Mesenchymal stem cell (in vitro differentiated cells and primary cell): ENCODE data around the gene USP20.
"Not testable (repeated sequence)": the region's sequence is repeated elsewhere in the genome, so short reads cannot be mapped to it uniquely, and the experiment has no call there.

Experiments
- DNase-seq: peaks from one replicate; pipeline ENCODE4 v3.0.0-alpha.2; 2013
- H2AFZ ChIP-seq: one replicate; pipeline ENCODE4 v1.6.1; 2013; ENCODE audit warnings: low read depth, mild to moderate bottlenecking, control low read depth, inconsistent platforms, low read length, moderate library complexity
- H2AK5ac ChIP-seq: 2 replicates; pipeline ENCODE4 v1.6.1; 2013; ENCODE audit warnings: low read length, moderate library complexity, mild to moderate bottlenecking, inconsistent platforms; ENCODE audit not compliant: severe bottlenecking
- H2BK120ac ChIP-seq: one replicate; pipeline ENCODE4 v1.6.1; 2013; ENCODE audit warnings: low read depth, mild to moderate bottlenecking, inconsistent platforms, low read length, moderate library complexity
- H2BK12ac ChIP-seq, 2 experiments: one replicate each; pipeline ENCODE4 v1.6.1; 2013; ENCODE audit warnings: inconsistent platforms in 2 of 2, low read length in 2 of 2, mild to moderate bottlenecking in 2 of 2, moderate library complexity in 2 of 2, control low read depth in 1 of 2
- H2BK15ac ChIP-seq: one replicate; pipeline ENCODE4 v1.6.1; 2013; ENCODE audit warnings: mild to moderate bottlenecking, low read depth, inconsistent platforms; ENCODE audit not compliant: poor library complexity, severe bottlenecking
- H2BK5ac ChIP-seq: 2 replicates; pipeline ENCODE4 v1.6.1; 2013; ENCODE audit warnings: low read depth, mild to moderate bottlenecking, low read length, control low read depth, inconsistent platforms; ENCODE audit not compliant: poor library complexity, severe bottlenecking
- H3K14ac ChIP-seq, 2 experiments: one replicate each; pipeline ENCODE4 v1.6.1; 2013; ENCODE audit warnings: inconsistent platforms in 2 of 2, low read length in 2 of 2, control low read depth in 1 of 2, mild to moderate bottlenecking in 1 of 2, moderate library complexity in 1 of 2
- H3K18ac ChIP-seq, 2 experiments: one replicate each; pipeline ENCODE4 v1.6.1; 2013; ENCODE audit warnings: inconsistent platforms in 2 of 2, low read length in 2 of 2, control low read depth in 1 of 2, low read depth in 1 of 2, mild to moderate bottlenecking in 1 of 2
- H3K23ac ChIP-seq, 2 experiments: one replicate each; pipeline ENCODE4 v1.6.1; 2013; ENCODE audit warnings: inconsistent platforms in 2 of 2, low read length in 2 of 2, mild to moderate bottlenecking in 2 of 2, moderate library complexity in 2 of 2, control low read depth in 1 of 2
- H3K27ac ChIP-seq: 2 replicates; pipeline ENCODE4 v1.5.1; 2013; ENCODE audit warnings: mild to moderate bottlenecking, moderate library complexity, low read length, control low read depth, inconsistent platforms; ENCODE audit not compliant: poor library complexity, severe bottlenecking
- H3K27me3 ChIP-seq, 2 experiments: 2 replicates each; pipeline versions ENCODE4 v1.6.1 to v1.7.0; 2013; ENCODE audit warnings: low read length in 2 of 2, mild to moderate bottlenecking in 2 of 2, moderate library complexity in 2 of 2, control low read depth in 1 of 2, inconsistent platforms in 1 of 2; ENCODE audit not compliant: control insufficient read depth in 1 of 2, insufficient read depth in 1 of 2
- H3K36me3 ChIP-seq, 2 experiments: 2 replicates each; pipeline versions ENCODE4 v1.6.1 to v1.7.0; 2013; ENCODE audit warnings: low read length in 2 of 2, control low read depth in 1 of 2, inconsistent platforms in 1 of 2, low read depth in 1 of 2, mild to moderate bottlenecking in 1 of 2; ENCODE audit not compliant: insufficient read depth in 2 of 2, control insufficient read depth in 1 of 2
- H3K4ac ChIP-seq, 2 experiments: one replicate each; pipeline ENCODE4 v1.6.1; 2013; ENCODE audit warnings: inconsistent platforms in 2 of 2, low read length in 2 of 2, mild to moderate bottlenecking in 2 of 2, moderate library complexity in 2 of 2, control low read depth in 1 of 2, low read depth in 1 of 2
- H3K4me1 ChIP-seq: 2 replicates; pipeline ENCODE4 v1.6.1; 2013; ENCODE audit warnings: low read depth, low read length, control low read depth; ENCODE audit not compliant: control insufficient read depth, insufficient read depth
- H3K4me2 ChIP-seq: 2 replicates; pipeline ENCODE4 v1.6.1; 2013; ENCODE audit warnings: low read length, mild to moderate bottlenecking, inconsistent platforms; ENCODE audit not compliant: poor library complexity, severe bottlenecking
- H3K4me3 ChIP-seq, 2 experiments: 2 replicates each; pipeline versions ENCODE4 v1.5.1 to v1.7.0; 2013; ENCODE audit warnings: low read length in 2 of 2, mild to moderate bottlenecking in 2 of 2, control low read depth in 1 of 2, low read depth in 1 of 2; ENCODE audit not compliant: insufficient read depth in 1 of 2
- H3K79me1 ChIP-seq: replicated peaks from 2 replicates; pipeline ENCODE4 v1.6.1; 2013; ENCODE audit warnings: mild to moderate bottlenecking, control low read depth, low read length, inconsistent platforms; ENCODE audit not compliant: poor library complexity, severe bottlenecking
- H3K9ac ChIP-seq: 2 replicates; pipeline ENCODE4 v1.7.0; 2013; ENCODE audit warnings: mild to moderate bottlenecking, low read length, moderate library complexity
- H3K9me3 ChIP-seq: 2 replicates; pipeline ENCODE4 v1.7.0; 2013; ENCODE audit warnings: mild to moderate bottlenecking, low read length; ENCODE audit not compliant: control insufficient read depth
- H4K8ac ChIP-seq: one replicate; pipeline ENCODE4 v1.6.1; 2013; ENCODE audit warnings: inconsistent platforms, mild to moderate bottlenecking, low read length, moderate library complexity
- H4K91ac ChIP-seq: one replicate; pipeline ENCODE4 v1.6.1; 2013; ENCODE audit warnings: mild to moderate bottlenecking, low read length, inconsistent platforms
- WGBS: methylation state at CpG from one replicate; pipeline ENCODE4 v1.1.7; 2013; ENCODE audit warnings: mixed read lengths; 5-methylcytosine and 5-hydroxymethylcytosine counted together

The USP20 gene

GRCh38 chr9:129890718-129891299 lies 55.6 kb downstream of the USP20 start:
- WGBS: 88% methylated on average over 13 of the region's 14 CpGs
- H3K9ac ChIP-seq, H2BK5ac ChIP-seq: not testable (repeated sequence)

GRCh38 chr9:129891569-129891968 lies 56.3 kb downstream of the USP20 start:
- Histone ChIP-seq H3K9ac (no peak overlapping the region), H2AK5ac (no peak overlapping the region), H2BK12ac (no peak overlapping the region), H3K23ac (no peak overlapping the region), H3K18ac (no peak overlapping the region), H2AFZ (no peak overlapping the region), H2BK15ac (no peak overlapping the region), H3K36me3 (peaks cover 18 to 42% of the 10 kb centered on the region in 2 experiments), H3K27ac (no peak overlapping the region), H3K4me1 (peaks cover 7% of the 10 kb centered on the region), H3K14ac (no peak overlapping the region), H3K4me3 (no peak overlapping the region), H3K4me2 (no peak overlapping the region), H3K79me1 (no peaks in the 10 kb centered on the region), H2BK5ac (no peak overlapping the region), H3K4ac (no peak overlapping the region), H4K91ac (no peak overlapping the region), H3K27me3 (no peaks in the 10 kb centered on the region), H3K9me3 (no peaks in the 10 kb centered on the region), H4K8ac (no peak overlapping the region), H2BK120ac (no peak overlapping the region)
- WGBS: 100% methylated on average over 3 of the region's 4 CpGs
- DNase-seq: peak; percentile 16

More at GRCh38 chr9:129890718-129891299, 55.6 kb downstream of the USP20 start:
- not testable (repeated sequence) for H2AFZ ChIP-seq, H3K9me3 ChIP-seq, DNase-seq, H3K23ac ChIP-seq, H3K4me3 ChIP-seq, H3K18ac ChIP-seq, H2BK12ac ChIP-seq, H3K27ac ChIP-seq, H3K79me1 ChIP-seq, H3K4me2 ChIP-seq, H3K4ac ChIP-seq, H2AK5ac ChIP-seq, H4K91ac ChIP-seq, H3K27me3 ChIP-seq, H2BK120ac ChIP-seq, H3K14ac ChIP-seq, H2BK15ac ChIP-seq, H4K8ac ChIP-seq
- H3K36me3 ChIP-seq: peaks cover 18 to 36% of the 10 kb centered on the region in 2 experiments
- H3K4me1 ChIP-seq: peaks cover 13% of the 10 kb centered on the region

GRCh38 chr9:129894120-129894823 lies 59.0 kb downstream of the USP20 start:
- no peak overlapping the region for H3K4ac ChIP-seq
- H2AK5ac ChIP-seq: no peak overlapping the region
- no peak overlapping the region for H3K4me3 ChIP-seq
- H3K23ac ChIP-seq: no peak overlapping the region
- DNase-seq: no peak
- H3K79me1 ChIP-seq: no peaks in the 10 kb centered on the region
- H2BK5ac ChIP-seq: no peak overlapping the region
- no peak overlapping the region for H4K91ac ChIP-seq
- H2BK15ac ChIP-seq: no peak overlapping the region
- H2AFZ ChIP-seq: no peak overlapping the region
- H2BK12ac ChIP-seq: no peak overlapping the region
- H3K9ac ChIP-seq: no peak overlapping the region
- no peak overlapping the region for H3K18ac ChIP-seq
- no peak overlapping the region for H2BK120ac ChIP-seq
- no peak overlapping the region for H3K14ac ChIP-seq
- no peak overlapping the region for H3K4me2 ChIP-seq
- no peaks in the 10 kb centered on the region for H3K9me3 ChIP-seq
- H4K8ac ChIP-seq: no peak overlapping the region
- H3K27me3 ChIP-seq: no peaks in the 10 kb centered on the region
- 95% methylated on average over 8 of the region's 9 CpGs for WGBS
- peaks cover 4% of the 10 kb centered on the region for H3K4me1 ChIP-seq
- H3K27ac ChIP-seq: no peak overlapping the region
- peaks cover 10 to 50% of the 10 kb centered on the region in 2 experiments for H3K36me3 ChIP-seq

DNA sequence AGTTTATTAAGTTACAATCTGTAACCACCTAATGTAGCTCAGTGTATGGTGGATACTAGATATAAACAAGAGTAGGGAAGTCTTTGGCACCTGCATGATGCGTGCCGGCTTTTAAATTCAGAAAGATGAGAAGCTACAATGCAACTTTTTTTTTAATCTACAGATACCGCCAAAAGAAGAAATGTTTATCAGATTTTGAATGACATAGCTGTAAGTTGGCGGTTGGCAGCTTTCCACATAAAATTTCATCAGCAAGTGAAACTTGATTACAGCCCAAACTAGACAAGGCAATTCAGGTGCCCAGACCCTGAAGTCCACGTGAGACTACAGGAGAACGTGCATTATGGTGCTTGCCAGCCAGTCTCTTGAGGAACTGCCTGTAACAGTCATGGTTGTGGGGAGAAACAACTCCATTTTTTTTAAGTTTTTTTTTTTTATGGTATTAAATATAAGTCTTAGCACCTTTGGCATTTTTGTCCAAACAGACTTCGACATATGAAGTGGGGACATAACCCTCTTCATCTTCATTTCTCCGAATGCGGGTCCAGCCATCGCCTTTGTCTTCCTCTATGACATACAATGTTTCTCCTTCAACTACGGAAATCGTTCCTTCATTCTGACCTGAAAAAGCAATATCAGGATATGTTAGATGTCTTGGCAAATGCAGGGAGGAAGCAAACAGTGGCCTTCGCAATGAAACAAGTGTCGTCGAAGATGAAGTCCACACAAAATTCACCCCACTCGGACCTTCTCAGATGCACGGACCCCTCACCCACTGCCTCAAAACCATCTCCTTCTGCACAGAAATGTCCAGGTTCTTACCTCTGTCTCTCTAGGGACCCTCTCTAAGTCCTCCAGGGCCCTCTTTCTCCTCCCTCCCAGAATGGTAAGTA lies 60.4 kb downstream of the USP20 start:
- H3K4me3 ChIP-seq: no peak overlapping the region
- no peak overlapping the region for H3K18ac ChIP-seq
- H3K27me3 ChIP-seq: no peaks in the 10 kb centered on the region
- DNase-seq: no peak
- peaks cover 9 to 56% of the 10 kb centered on the region in 2 experiments for H3K36me3 ChIP-seq
- no peaks in the 10 kb centered on the region for H3K79me1 ChIP-seq
- H3K4ac ChIP-seq: no peak overlapping the region
- no peak overlapping the region for H2BK5ac ChIP-seq
- no peak overlapping the region for H3K14ac ChIP-seq
- H3K4me1 ChIP-seq: peaks cover 1% of the 10 kb centered on the region
- H2BK120ac ChIP-seq: no peak overlapping the region
- no peak overlapping the region for H2BK15ac ChIP-seq
- no peak overlapping the region for H3K23ac ChIP-seq
- H4K8ac ChIP-seq: no peak overlapping the region
- H2BK12ac ChIP-seq: no peak overlapping the region
- 96% methylated on average over 17 of the region's 17 CpGs for WGBS
- no peak overlapping the region for H2AK5ac ChIP-seq
- no peaks in the 10 kb centered on the region for H3K9me3 ChIP-seq
- no peak overlapping the region for H3K9ac ChIP-seq
- no peak overlapping the region for H4K91ac ChIP-seq
- H3K27ac ChIP-seq: no peak overlapping the region
- no peak overlapping the region for H2AFZ ChIP-seq
- H3K4me2 ChIP-seq: no peak overlapping the region
